ENCODE results near the gene NTM.

- no peak for TF ChIP-seq POLR2AphosphoS5 (IDR thresholded peaks at IDR 0.05; ENCODE audit: borderline replicate concordance, low read depth, low read length)
- TF ChIP-seq EZH2 (IDR thresholded peaks at IDR 0.05) = no peak
Observed at GRCh38 chr11:131969261-131969660, 598.8 kb downstream of the NTM start.
